Measurements from ENCODE around the gene CYB561.

DNA sequence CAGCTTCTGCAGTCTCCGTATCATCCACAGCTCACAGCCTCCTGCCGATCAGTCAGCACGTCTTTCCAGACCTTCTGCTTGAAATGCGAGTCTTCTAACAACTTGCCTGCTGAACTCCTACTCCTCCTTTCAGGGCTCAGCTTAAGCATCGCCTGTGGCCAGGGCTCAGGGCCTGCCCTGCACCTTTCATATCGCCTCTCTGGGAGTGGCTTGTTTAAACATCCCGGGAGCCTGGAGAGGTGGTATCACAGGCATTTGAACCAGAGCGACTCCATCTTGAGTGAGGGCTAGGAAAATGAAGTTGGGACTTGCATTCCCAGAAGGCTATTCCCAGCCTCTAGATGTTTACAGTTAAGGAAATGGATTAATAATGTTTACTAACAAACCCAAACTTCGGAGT, 13.9 kb upstream of the CYB561 start:
- no peak for TF ChIP-seq EZH2phosphoT487 (IDR thresholded peaks at IDR 0.05; ENCODE audit: low read depth)
- TF ChIP-seq CTCF (IDR thresholded peaks at IDR 0.05; ENCODE audit: low read depth, low read length), result no peak

Measured in OCI-LY3 (cell line).